ENCODE measurements around the gene SLC35F4.

Gene SLC35F4

DNA sequence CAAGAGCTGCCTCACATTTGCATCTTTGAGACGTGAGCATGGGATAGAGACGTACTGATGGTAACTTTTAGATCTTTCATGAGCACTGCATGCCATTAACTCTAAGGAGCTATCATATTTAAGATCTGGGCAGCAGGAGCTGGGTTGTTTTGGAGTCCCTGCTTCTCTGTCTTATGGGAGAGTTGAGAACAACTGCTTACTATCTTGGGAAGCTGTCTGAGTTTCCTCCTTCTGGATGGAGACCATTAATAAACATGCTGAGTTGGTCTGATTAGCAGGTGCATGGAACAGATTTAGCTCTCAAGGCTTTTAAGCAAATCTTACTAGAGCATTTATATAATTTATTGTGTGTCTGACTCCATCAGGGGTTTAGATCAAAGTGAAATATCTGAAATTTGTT, 252.9 kb downstream of the SLC35F4 start:
- no peak for DNase-seq (ENCODE audit: low read depth)

DNA sequence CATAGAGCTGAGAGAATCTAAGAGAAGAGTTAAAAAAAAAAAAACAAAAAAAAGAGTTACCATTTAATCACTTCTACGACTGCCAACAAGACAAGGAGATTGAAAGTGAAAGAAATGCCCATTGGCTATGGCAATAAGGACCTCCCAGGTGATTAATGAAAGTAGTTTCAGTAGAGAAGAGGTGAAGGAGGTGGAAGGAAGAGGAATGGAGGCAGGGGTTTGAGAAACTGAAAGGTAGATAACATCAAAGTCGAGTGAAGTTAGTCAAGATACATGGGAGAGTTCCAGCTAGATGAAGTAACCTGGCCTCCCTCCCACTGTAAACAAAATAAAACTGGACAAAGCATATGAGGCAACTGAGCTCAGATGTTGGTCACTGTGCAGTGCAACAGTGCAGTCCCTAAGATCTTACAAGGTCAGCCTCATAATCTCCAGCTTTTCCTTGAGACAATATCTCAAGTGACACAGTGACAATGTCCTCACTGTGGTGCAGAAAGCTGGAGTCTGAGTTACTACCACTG, 254.3 kb downstream of the SLC35F4 start:
- DNase-seq (ENCODE audit: low read depth), result no peak

DNA sequence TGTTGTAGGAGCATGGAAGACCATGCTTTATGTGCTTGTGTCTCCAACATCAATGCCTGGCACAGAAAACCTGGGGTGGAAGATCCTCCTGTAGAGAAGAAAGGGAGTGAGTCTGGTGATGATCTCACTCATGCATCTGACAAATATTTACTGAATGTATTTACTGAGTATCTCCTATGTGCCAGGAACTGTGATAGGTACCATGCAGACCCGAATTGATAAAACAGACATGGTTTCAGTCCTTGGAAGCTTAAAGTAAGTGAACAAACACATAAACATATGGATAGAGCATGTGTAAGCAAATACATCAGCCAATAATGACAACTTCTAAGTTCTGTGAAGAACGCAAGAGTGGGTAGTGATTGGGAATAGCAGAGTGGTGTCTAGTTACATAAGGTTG, 255.3 kb downstream of the SLC35F4 start:
- DNase-seq (ENCODE audit: low read depth), result no peak

DNA sequence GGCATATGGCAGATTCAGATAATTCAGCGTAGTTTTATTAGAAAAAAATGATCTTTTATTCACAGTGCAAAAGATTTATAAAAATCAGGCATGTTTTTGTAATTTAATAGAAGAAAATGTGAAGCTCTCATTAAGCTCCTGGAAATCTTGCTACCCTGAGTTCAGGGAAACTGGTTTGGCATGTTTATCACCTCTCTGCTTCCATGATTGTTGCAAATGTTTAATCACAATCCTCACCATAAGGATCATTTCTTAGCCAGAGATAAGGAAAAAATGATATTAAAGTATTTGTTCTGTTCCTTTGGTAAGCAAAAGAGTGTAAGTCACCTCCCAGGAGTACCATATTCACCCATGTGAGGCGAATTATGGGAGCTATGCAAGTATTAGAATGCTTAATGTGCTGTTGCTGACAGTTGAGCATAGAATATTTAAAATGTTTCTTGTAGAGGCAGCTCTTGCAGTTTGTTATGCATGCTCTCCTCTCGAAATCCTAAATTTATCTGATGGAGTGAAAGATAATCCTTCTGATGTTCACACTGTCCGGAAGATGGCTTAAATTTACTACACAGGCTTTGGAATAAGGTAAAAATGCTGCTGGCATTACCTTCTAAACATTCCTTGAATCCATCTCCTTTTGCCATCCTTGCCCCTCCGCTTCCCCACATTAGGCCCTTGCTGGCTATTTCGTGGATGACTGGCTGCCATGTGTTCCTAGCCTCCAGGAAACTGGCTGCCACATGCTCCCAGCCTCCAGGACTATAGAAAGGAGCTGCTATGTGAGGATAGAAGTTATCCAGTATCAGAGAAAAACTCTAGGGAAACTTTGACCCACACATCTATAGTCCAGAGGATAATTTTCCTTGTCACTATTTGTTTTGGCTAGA, 256.5 kb downstream of the SLC35F4 start:
- no peak for DNase-seq (ENCODE audit: low read depth)

DNA sequence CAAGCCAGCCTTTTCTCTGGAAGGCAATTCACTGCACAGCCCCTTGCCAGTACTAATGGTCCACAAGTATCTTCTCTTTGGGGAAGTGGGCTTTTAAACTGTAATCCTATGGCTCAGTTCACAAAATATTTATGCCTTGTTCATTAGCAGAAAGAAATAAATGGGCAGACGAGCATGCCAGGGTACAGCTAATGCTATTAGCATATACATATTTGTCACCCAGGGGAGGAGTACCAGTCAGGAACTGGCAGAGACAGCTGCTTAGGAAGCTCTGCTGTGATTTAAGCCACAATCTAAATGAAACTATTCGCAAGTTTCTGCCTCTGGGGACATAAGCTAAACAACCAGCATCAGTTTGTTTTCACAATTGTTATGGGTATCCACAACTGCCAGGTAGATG, 258.8 kb downstream of the SLC35F4 start:
- DNase-seq (ENCODE audit: low read depth), result no peak

DNA sequence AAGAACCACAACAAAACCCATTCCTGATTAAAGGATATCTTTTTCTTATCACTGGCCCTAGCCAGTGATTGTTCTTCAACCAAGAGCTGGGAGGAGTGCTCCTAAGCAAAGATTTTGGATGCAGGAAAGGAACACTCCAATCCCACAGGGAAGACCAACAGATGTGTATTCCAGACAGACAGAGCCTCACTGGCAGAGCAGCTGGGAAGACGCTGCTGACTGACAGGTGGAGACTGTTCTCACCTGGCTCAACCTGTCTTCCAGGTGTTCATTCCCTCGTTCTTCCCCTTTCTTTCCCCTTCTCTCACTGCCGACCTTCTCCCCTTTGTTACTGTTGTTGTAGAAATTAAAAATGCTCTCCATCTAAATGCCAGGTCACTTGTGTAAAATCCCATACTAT, 282.5 kb downstream of the SLC35F4 start:
- no peak for DNase-seq (ENCODE audit: low read depth)

DNA sequence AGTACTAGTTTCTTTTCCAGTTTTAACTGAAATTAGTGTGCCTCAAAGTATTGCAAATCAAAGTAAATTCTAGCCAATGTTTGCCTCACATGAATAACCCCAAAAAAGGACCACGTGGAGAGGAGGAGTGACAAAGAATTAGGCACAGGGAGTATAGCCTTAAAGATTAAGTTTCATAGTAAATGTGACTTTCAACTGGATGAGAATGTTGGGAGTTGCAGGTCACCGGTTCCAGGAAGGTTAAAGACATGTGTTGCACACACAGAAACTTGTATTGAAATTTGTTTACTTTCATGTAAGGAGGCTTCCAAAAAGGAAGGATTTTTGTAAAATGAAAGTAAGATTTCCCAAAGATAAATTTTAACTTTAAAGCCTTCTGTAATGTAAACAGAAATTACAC, 283.1 kb downstream of the SLC35F4 start:
- no peak for DNase-seq (ENCODE audit: low read depth)

DNA sequence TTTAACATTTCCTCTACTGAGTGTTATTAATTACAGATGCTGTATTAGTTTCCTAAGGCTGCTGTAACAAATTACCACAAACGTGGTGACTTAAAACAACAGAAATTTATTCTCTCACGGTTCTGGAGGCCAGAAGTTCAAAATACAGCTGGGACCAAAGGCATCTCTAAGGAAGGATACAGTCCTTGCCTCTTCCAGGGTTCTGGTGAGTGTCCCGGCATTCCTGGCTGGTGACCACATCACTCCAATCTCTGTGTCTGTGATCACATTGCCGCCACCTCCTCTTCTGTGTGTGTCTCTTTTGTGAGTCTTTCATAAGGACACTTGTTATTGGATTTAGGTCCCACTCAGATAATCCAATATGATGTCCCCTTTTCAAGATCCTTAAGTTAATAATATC, 287.1 kb downstream of the SLC35F4 start:
- DNase-seq (ENCODE audit: low read depth), result no peak

DNA sequence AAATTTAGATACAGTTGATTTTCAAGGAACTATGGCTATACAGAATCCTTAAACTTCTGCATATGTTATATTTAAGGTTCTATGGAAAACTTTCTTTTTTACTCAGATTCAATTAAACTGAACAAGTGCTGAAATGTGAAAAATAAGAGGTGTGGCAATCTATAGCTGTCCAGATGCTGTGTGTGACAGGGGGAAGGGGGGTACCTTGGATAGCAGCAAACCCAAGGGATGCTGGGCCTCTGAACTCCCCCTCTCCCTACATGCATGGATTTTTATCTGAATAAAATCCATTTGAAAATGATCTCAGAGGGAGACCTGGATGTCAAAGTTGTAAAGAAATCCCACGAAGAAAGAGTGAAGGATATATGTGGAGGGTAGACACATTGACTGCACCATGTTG, 289.4 kb downstream of the SLC35F4 start:
- no peak for DNase-seq (ENCODE audit: low read depth)

DNA sequence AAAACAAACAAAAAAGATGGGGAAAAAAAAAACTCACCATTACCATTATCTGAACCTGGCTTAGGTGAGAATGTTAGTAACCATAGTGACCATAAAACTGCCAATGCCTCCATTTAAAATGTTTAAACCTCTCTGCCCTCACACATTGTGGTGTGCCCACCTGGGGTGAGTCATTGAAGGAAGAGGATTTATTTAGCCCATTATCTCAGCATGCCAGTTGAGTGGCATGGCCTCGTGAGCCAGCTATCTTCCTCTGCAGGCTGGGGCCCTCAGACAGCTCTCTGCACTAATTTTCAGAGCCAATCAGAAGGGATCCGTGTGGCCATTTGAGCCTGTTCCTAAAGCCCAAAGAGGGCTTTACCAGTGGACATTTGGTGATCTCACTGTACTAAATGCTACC, 290.4 kb downstream of the SLC35F4 start:
- no peak for DNase-seq (ENCODE audit: low read depth)

DNA sequence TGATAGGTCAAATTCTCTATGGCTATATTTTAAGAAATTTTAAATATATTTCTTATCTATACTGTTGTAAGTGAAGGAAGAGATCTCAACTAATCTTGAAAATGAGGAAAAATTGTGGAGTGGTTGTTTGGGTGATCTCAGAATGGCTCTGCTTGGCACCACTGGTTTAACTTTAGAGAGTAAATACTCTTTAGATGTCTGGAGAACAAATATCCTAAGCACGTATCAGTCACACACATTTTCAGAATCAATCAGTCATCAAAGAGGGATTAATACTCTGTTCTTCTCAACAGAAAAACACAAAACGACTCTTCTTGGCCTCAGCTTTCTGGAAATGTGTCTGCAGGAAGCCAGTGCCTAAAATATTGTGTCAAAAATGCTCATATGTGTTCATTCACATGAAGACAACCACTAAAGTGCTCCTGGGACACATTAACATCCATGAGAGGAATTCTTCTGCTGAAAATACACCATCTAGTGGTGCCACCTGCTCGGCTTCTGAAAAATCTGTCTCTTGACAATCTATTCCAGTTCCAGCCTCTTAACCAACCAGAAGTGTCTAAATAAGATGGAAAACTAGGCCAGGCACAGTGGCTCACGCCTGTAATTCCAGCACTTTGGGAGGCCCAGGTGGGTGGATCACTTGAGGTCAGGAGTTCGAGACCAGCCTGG, 291.1 kb downstream of the SLC35F4 start:
- DNase-seq (ENCODE audit: low read depth), result no peak

DNA sequence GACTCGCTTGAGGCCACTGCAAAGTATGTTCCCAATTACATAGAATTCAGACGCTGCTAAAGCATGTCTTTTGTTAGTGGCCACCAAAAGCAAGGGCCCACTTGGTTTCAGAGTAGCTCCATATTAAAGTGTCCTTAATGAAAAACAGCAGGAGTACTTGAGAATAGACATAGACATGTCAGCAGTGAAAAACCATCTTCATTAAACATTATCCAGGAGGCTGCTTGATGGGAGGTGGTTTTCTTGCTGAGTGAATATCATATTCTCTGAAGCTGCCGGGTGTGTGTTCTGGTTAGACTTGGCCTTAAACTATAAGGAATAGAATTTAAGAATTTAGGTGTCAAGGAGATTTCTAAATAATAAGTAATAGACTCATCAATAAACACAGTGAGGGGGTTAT, 292.7 kb downstream of the SLC35F4 start:
- DNase-seq (ENCODE audit: low read depth), result no peak

DNA sequence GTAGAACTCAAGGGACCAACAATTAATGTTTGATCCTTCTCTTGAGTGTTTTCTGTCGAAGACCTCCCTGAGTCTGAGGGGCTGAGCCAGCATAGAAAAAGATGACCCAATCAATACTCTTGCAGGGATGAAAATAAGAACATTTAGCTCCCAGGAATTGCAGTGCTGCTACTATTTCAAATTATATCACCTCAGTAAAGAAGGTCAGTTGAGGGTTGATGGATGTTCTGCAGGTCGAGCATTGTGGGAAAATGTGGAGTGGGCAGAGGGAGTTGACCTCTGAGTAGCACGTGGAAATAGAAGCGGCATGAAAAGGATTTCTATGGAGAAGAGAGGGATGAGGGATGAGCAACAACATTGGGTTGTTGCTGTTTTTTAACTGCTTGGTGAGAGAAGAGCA, 297.3 kb downstream of the SLC35F4 start:
- DNase-seq (ENCODE audit: low read depth), result no peak

DNA sequence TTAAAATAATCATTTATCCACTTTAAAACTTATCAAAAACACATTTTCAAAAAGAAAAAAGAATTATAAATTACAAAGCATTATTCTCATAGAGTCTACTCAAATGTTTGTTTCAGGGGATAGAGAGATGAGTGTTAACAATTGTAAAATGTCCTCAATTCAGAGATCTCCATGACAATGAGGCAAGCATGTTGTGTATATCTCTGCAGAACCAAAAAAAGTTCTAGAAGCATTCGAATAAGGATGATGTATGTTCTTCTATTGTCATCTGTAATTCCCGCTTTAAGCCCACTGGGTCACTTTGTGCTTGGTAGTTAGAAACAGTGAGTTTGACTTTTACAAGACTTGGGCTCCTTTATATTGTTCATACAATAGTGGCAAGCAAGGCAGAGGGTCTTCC, 298.7 kb downstream of the SLC35F4 start:
- DNase-seq (ENCODE audit: low read depth), result no peak

DNA sequence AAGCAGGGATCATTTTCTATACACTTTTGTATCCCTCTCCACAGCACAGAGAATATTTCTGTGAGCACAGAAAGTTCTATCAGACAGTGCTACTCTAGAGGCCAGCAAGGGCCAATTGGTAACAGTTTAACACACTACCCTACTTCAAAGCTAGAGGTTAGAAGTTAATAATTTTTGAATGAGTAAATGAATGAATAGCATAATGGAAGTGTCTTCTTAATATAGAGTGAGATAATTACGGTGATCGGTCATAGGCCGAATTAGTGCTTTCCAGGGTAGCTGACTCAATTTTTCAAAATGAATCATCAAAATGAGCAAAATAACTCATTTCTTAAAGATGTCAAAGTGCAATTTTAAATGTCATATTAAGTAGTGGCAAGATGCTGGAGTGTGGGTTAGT, 305.2 kb downstream of the SLC35F4 start:
- DNase-seq (ENCODE audit: low read depth), result no peak

DNA sequence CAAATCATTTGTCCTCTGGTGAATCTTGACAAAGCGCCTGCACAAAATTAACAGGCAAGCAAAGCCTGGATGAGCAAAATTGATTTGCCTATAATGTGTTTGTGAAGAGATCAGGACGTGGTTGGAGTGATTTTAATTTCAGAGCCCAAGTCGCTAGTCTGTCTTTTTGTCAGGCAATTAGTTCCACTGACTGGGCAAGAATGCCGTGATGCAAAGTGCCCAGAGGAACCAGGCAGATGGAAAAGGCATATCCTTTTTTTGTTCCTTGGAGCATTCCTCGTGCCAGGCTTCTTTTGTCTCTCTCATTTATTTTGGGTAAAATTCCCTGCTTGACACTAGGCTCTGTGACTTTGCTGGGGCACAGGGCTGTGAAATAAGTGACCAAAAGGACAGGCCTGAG, 306.3 kb downstream of the SLC35F4 start:
- no peak for DNase-seq (ENCODE audit: low read depth)

DNA sequence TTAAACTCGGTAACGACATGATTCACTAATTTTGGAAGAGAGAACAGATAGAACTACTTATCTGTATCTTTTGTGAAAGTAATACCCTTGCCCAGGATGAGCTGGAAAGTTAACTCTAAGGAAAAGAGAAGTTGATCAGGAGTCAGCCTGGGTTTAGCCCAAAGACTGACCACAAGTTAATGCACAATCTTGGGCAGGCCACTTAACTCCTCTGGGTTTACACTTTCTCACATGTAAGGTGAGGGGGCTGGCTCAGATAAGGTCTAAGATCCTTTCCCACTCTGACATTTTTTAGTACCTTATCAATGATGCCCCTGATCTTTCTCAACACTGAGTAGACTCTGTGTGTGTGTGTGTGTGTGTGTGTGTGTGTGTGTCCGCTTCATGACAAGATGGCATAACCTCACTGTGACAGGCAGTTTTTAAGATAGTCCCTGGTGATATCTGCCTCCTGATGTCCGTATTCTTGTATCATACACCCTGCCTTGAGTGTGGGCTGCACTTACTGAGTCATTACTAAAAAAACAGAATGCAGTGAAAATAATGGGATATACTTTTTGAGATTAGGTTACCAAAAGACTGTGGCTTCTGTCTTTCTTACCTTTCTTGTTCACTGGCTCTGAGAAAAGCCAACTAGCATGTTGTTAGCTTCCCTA, 316.0 kb downstream of the SLC35F4 start:
- no peak for DNase-seq (ENCODE audit: low read depth)

DNA sequence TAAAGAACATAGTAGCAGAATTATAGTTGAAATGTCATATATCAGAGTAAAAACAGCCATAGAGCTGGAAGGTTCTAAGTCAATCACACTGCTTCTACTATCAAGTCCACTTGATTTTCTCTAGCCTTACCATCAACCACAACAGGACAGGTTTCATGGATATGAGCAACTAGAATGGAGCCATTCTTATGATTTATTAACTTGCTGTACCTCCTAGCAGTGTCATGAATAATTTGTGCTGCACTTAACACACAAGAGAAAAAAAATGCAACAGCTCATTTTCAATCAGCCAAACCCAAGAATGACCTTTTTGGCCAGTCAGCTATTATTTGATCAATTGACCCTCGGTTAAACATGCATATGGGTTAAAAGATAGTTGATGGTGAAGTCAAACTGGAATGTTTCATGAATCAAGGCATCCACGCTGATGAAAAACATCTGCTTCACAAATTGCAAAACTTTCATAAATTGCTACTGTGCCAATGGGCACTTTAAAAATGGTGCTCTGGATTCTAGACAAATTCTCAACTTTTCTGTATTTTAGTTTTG, 316.8 kb downstream of the SLC35F4 start:
- no peak for DNase-seq (ENCODE audit: low read depth)

DNA sequence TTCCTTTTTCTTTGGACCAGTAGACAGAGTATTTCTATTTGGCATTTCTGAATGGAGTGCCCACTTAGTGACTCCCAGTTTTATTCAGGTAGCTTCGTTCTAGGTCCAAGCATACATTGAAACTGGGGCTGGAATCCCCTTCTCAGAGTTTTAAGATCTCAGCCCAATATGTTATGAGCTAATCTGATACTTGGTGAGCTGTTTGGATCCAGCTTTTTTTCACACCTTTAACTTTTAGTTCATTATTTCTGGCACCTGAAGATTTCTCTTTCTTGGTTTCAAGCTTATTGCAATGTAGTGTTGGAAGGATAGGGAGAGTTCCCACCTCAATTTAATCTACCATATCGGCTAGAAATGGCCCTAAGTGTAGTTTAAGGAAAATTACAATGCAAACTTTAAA, 318.8 kb downstream of the SLC35F4 start:
- no peak for DNase-seq (ENCODE audit: low read depth)

DNA sequence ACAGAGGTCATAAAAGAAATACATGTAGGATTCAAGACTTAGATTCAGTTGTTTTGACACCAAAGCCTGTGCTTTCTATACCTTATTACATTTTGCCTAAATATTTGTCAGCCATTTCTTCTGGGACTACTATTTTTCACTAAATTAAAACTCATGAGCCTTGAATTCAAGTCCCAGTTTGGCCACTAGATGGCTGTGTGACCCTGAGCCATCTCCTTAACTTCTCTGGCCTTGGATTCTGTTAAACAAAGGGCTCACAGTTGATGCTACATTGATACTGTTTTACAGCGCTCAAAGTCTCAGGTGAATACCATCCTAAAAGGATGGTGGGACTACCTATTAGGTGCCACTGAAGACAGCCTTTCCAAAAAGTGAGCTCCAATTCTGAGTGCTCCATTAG, 332.7 kb downstream of the SLC35F4 start:
- no peak for DNase-seq (ENCODE audit: low read depth)

DNA sequence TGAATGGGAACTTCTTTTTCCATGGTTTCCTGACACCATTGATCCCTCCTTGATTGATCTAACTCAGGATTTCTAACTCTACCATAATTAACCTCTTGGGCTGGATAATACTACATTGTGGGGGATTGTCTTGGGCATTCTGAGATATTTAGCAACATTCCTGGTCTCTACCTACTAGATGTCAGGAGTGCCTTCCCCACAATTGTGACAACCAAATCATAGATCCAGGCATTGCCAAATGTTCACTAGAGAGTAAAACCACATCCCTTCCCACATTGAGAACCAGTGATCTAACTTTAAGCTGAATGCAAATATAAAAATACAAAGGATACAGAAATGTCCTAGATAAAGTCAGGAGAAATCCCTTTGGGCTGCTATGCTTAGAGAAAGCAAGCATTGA, 335.3 kb downstream of the SLC35F4 start:
- no peak for DNase-seq (ENCODE audit: low read depth)

DNA sequence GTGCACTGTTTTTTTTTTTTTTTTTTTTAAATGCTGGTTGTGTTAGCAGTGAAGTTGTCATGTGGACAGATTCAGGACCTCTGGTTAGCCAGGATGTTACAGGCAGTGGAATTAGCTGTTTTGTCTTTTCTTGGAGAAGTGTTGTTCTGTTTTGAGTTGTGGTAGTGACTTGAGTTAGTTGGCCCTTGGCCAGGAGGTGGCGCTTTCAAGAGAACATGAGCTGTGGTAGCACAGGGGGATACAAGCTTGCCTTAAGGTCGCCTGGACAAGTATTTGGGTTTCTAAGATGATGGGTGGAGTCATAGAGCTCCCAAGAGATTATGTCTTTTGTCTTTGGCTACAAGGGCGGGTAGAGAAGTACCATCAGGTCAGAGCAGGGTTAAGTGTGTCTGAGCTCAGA, 338.9 kb downstream of the SLC35F4 start:
- no peak for DNase-seq (ENCODE audit: low read depth)

DNA sequence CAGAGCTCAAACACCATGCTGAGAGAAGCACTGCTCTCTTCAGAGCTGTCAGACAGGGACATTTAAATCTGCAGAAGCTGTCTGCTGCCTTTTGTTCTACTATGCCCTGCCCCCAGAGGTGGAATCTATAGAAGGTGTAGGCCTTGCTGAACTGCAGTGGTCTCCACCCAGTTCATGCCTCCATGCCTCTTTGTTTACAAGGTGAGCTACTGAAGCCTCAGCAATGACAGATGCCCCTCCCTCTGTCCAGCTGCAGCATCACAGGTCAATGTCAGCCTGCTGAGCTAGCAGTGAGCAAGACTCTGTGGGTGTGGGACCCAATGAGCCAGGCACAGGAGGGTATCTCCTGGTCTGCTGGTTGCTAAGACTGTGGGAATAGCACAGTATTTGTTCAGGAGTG, 346.8 kb downstream of the SLC35F4 start:
- no peak for DNase-seq (ENCODE audit: low read depth)

Measured in HS-27A (cell line).